Stimulated activated CD4-positive, alpha-beta T cell treated with anti-CD3 and anti-CD28 coated beads, Interleukin-1b, Interleukin-23, amount 100 ng/mL, for 48 hours (primary cell): ENCODE data around the gene JAG1.

Experiments
- DNase-seq: peaks from one replicate; pipeline ENCODE4 v3.0.0-alpha.2; 2020

Gene JAG1

GRCh38 chr20:10667560-10668167, 6.1 kb downstream of the JAG1 start:
- no peak for DNase-seq

DNA sequence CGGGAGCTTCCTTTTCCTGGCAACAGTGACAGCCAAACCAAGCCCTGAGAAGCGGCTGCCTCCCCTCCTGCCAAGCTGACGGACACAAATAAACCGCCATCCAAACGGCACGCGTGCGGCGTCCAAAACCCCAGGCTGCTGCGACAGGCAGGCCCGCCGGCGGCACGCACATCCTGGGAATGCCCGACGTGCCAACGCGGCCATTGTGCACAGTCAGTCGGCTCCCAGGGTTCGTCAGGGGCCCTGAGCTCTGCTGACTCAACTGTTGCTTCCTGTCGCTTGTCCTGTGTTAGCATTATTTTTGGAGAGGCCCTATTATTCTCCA, 6.8 kb downstream of the JAG1 start:
- DNase-seq: no peak

GRCh38 chr20:10666221-10667076, 7.3 kb downstream of the JAG1 start:
- DNase-seq: no peak

GRCh38 chr20:10665791-10666190, 8.0 kb downstream of the JAG1 start:
- DNase-seq: no peak

- no peak for DNase-seq
Measured at GRCh38 chr20:10665027-10665561, 8.7 kb downstream of the JAG1 start.

DNA sequence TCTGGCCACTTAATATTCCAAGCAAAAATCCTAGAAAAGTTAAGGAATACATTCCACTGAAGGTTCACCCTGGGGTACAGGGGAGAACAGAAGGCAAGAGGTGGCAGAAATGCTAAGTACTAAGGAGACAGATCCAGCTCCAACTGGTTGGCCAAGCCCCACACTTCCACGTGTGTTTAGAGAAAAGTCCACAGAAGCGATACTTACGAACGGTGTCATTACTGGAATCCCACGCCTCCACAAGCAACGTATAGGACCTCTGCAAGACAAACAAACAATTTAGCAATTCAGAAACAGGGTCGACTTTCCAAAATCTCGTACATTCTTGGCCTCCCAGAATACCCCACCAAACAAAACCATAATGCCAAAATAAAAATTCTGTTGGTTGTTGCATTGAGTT, 10.0 kb downstream of the JAG1 start:
- DNase-seq: no peak

DNA sequence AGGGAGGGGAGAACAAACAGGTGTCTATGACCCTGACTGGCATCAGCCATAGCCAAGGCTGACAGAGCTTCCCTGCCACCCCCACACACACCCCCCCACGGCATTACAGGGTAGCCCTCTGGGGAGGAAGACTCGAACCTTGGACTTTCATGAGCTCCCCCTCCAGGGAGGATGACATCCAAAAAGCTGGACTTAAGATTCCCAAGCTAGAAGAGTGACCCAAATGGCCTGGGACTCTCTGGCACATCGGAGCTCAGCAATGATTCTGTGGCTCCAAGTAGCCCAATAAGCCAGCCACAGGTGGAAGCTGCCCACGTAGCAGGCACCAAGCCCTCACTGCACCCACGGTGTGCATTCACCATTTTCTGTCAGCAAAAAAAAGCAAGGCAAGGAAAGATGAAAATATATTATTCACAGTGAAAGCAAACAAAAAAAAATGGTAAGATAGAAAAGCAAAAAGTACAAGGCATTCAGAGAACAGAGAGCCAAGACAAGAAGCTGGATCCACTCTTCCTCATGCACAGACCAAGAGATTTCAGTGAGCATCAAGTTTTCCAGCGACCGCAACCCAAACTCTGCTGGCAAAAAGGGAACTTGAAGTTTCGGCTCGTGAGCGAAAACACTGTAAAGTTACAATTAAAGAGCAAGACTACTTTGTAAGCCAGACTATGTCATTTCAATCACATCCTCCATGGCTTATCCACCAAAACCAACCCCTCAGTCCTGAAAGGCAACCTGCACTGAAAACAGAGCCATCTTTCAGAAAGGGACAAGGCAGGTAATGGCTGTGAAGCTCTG, 10.9 kb downstream of the JAG1 start:
- no peak for DNase-seq

DNA sequence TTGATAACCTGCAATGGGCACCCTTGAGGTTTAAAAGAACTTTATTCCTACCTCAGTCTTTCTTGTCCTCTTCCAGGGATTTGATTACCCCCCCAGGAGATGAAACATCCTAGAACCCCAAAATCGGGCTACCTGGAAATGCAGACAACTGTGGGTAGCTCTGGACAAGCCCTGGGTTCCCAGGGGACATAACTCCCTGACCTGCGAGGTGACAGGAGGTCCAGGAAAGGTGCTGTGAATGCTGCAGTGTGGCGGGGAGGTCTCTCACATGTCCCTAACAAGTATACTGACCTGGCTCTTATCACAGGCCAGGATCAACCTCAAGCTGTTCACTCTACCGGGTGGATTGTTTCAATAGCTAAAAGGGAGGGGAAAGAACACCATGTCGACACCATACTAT, 11.6 kb downstream of the JAG1 start:
- DNase-seq: no peak

DNA sequence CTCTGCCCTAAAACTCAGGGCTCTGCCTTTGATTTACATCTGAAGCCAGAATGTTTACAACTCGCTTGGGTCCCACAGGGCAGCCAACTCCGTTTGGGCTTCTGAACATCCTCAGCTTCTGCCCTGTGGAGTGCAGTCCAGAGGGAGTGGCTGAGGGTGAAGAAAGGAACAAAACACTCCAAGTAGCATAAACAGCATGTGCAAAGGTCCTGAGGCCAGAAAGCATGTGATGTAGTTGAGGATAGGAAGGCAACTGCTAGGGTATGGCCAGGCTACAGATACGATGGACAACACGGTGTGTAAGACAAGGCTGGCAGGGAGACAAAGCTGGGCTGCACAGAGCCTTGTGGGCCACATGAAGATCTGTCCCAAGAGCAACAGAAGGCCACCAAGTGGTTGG, 12.5 kb downstream of the JAG1 start:
- DNase-seq: no peak

DNA sequence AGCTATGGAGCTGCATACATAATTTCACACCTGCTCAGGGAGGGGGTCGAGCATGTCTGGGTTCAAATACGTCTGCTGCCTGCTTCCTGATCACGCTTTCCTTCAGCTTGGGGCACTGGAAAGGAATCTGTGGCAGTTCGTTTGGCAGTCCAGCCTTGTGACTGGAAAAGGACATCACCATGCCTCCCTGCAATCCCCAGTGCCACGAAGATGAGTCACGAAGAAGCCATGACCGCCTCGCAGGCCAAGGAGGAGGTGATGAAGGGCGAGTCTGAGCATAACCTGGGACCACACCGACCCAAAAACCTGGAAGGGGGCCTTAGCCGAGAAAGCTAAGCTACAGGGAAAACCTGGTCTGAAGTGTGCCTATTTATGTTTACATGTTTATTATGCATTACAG, 13.1 kb downstream of the JAG1 start:
- DNase-seq: no peak

DNA sequence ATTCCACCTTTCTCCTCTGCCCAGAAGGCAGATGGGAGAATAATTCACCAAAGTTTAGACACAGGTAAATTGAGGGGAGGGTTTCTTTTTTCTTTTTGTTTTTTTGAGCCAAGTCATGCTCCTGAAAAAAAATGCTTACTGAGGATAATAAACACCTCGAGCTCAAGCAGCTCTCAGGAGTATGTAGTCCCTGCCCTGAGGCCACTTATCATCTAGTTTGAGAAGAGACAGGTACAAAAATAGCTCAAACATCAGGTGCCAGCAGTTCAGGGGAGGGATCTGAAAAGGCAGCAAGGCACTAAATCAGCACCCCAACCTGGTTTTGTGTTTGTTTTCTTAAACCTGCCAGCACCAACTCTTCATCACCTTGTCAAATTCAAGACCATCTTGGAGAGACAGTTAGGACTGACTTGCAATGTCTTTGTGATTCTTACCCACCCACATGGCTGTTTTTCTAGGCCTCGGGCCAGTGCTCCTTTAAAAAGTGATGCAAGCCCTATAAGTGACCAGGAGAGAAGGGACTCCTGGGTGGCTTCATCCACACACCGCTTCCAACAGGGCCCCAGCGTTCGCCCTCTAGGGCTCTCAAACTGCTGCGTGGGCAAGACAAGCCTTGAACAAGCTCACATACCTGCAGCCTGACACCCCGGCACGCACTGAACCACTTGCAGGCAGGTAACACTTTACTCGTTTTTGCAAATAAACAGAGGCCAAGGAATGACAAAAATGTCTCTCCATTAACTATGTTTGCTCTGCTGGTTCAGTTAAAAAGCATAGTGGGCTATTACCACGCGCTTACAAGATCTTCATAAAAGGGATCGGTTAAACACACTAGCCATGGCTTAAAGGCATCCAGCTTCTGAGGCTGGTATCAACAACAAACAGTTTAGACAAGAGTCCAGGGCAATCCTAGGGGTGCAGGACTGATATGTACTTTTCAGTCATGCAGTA, 13.9 kb downstream of the JAG1 start:
- no peak for DNase-seq

GRCh38 chr20:10658876-10659632, 14.7 kb downstream of the JAG1 start:
- no peak for DNase-seq

GRCh38 chr20:10658051-10658823, 15.6 kb downstream of the JAG1 start:
- DNase-seq: no peak

- no peak for DNase-seq
Measured at GRCh38 chr20:10657453-10657852, 16.3 kb downstream of the JAG1 start.

DNA sequence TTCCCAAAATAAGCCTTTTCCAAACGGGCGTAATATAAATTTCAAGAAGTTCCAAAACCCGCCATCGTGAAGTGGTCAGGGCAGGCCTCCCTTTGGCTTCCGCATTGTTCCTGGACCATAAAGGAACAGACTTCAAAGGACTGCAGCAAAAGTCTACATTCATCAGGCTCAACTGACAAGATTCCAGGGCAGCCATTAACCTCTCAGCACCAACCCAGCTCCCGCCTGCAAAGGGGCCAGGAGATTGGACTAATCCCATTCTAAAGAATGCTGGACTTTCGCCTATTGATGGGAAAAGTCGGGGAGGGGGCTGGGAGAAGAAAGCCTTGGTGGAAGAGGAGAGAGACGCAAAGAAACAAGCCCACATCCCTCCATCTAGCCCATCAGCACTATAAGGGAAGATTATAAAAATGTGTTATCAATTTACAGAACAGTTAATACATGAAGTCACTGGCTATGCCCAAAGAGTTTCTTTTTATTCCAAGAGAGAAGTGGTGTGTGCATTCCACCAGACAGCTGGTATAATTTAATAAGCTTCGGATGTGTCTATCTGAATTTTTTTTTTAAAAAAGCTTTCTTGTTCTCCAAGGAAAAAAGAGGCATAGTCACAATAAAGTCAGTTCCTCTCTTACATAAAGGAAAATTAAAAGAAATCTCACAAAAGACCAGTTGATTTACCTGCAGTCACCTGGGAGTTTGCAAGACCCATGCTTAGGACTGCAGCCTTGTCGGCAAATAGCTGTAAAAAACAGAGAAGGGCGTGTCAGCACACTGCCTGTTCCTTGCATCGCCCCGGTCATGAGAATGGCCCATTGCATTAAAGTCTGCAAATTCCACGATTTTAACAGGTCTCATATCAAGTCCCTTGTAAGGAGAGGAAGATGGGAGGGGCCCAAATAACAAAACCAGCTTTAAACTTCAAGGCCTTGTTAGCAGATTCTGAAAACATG, 17.8 kb downstream of the JAG1 start:
- no peak for DNase-seq

DNA sequence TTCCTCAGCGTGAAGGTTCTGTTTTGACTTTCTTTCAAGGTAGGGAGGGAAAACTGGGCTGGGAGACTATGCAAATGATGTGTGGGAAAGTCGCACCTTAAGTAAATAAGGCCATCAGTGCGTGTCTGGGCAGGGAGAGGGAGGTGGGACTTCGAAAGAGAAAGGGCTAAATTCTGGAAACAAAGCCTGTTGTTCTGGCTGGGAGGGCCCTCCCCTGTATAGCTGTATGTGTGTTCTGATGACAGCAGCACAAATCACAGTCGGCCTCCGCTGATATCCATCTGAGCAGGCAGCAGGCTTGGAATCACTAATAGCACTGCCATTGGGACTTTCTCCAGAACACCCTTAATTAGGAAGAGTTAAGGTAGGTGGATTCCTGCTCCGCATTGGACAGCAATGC, 19.2 kb downstream of the JAG1 start:
- no peak for DNase-seq

DNA sequence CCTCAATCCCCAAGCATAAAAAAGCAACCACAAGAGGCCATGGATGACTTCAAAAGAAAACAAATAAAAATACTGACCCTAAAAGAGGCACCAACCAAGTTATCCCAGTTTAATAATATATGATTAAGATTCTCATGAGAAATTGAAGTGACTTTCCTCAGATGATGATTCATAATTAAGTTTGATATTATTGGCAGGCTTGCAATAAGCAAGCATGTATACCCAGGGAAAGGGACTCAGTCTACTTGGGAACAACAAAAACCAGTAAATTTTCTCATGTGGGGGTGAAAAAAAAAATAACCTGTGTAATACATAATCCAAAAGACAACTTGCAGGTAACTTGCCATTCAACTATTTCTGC, 19.6 kb downstream of the JAG1 start:
- DNase-seq: no peak

GRCh38 chr20:10653599-10654249, 20.1 kb downstream of the JAG1 start:
- no peak for DNase-seq

GRCh38 chr20:10652660-10653261, 21.0 kb downstream of the JAG1 start:
- DNase-seq: no peak
